Measurements from ENCODE around the gene ABCC3.
A peak's percentile ranks its signal among the peaks of the same experiment; 100 is the strongest.
"Not testable (repeated sequence)": the region's sequence is repeated elsewhere in the genome, so short reads cannot be mapped to it uniquely, and the experiment has no call there.

Gene ABCC3

DNA sequence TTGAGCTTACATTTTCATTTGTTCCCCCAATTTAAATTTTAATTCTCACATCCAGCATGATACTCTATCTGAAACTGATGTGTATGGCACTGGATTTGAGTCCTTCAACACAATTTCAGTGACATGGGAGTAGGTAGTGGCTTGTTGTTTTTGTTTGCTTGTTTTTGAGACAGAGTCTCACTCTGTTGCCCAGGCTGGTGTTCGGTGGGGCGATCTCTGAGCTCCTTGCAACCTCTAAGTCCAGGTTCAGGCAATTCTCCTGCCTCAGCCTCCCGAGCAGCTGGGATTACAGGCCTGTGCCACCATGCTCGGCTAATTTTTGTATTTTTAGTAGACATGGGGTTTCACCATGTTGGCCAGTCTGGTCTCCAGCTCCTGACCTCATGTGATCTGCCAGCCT lies 74.4 kb downstream of the ABCC3 start:
- DNase-seq = not testable (repeated sequence)

DNA sequence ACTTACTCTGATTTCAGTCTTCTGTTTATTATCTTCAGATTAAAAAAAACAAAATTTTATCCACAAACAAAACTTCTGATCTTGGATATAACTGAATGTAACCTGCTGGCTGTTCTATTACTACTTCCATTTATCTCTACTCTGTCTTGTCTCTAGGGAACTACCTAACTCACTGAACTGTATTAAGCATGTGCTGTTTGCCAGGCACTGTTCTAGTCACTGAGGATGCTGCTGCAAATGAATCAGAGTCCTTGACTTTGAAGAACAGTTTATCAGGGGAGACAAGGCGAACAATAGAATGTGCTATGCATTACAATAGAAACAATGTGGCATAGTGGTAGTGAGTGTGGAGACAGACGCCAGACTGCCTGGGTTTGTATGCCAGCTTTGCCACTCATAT lies 75.3 kb downstream of the ABCC3 start:
- DNase-seq = no peak

DNA sequence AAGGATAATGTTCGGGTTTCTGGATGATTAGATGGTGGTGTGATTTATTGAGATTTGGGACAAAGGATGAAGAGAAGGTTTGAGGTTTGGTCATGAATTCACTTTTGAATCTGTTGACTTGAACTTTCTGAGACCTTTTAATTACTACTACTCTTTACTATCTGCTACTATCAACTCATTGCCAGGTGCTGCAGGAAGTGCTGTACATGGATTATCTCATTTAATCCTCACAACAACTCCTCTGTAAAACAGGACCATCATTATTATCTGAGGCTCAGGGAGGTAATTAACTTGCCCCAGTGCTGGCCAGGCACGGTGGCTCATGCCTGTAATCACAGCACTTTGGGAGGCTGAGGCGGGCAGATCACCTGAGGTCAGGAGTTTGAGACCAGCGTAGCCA lies 76.0 kb downstream of the ABCC3 start:
- no peak for DNase-seq

DNA sequence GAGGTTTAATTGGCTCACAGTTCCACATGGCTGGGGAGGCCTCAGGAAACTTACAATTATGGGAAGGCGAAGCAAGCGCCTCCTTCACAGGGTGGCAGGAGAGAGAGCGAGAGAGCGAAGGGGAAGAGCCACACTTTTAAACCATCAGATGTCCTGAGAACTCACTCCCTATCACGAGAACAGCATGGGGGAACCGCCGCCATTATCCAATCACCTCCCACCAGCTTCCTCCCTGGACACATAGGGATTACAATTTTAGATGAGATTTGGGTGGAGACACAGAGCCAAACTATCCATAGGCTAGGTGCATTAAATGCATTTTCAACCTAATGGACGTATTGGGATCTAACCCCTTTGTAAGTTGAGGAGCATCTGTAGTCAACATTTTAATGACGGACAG lies 78.0 kb downstream of the ABCC3 start:
- DNase-seq = no peak

DNA sequence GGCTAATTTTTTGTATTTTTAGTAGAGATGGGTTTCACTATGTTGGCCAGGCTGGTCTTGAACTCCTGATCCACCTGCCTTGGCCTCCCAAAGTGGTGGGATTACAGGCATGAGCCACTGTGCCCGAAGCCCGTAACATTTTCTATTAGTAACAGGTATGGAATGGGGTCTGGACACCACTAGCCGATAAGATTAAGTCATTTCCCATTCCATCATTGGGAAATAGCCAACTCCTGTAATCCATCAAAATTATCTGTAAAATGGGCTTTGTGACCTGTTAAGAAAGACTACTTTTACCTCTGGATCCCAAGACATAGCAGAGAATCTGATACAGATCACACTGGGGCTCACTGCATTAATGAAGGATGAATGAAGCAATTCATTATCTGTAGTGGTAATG lies 80.8 kb downstream of the ABCC3 start:
- DNase-seq = no peak

DNA sequence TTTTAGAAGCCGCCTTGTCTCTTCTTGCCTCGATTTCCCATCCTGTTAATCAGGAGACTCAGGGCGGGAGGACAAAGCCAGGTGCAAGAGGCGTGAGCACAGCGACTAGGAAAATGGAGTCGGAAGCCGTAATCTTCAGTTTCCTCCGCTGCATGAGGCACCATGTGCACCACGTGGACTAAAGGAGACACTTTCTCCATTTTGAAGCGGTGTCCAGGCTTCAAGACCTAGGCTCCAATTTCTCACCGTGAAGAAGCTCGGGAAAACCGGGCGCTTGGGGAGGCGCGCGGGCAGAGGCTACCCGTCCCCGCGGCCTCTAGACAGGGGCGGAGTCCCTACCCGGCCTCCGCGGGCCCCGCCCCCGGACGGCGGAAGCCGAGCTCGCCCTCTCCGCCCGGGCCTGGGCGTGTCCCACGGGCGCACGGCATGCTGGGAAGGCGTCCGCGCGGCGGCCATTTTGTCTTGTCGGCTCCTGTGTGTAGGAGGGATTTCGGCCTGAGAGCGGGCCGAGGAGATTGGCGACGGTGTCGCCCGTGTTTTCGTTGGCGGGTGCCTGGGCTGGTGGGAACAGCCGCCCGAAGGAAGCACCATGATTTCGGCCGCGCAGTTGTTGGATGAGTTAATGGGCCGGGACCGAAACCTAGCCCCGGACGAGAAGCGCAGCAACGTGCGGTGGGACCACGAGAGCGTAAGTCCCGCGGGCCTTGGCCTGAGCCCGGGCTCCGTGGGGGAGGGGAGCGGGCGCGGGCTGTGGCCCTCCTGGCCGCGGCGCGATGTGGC lies 84.7 kb downstream of the ABCC3 start, which contains the start of gene LUC7L3:
Gene LUC7L3 (plus strand): TSS at position 460 of the 780 bp plus-strand sequence. CDS start 130 bp downstream, at position 590.
- DNase-seq = peak; percentile 95 to 97 (median 97)

DNA sequence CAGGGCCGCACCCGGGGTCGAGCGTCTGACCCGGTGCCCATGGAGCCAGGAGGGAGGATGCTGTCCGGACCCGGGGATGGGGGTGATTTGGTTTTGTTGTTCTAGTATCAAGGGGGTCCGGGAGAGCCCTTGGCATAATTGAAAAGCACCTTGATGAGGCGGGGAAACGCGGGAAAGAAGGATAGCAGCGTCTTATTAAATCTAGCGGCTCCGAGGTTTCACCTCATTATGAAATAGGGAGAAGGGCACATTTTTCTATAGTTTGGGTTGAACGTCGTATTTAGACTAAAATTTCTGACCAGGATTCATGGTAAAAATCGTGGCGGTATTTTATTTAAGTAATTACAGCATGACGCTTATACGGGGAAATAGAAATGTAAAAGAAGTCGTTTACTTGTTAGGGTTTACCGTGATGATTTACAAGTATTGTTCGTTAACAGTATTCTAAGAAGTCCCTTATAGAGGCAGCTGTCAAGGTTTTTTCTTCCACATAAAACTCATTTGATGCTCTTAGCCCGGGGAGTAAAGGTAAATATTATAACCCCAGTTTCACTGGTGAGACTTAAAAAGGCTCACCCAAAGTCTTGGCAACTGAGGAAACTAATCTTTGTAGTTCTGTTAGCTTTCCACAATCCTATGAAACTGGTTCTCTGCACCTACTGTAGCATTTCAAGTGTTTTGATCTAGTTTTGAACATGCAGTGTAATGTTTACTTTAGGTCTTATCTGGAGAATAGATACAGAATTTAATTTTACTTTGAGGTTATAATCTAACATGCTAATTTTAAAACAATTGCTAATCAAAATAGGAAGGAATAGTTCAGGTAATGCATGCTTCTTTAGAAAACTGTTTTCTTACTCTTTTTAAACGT lies 85.5 kb downstream of the ABCC3 start:
- peak in 1 of 3 experiments; percentile 85 for DNase-seq

DNA sequence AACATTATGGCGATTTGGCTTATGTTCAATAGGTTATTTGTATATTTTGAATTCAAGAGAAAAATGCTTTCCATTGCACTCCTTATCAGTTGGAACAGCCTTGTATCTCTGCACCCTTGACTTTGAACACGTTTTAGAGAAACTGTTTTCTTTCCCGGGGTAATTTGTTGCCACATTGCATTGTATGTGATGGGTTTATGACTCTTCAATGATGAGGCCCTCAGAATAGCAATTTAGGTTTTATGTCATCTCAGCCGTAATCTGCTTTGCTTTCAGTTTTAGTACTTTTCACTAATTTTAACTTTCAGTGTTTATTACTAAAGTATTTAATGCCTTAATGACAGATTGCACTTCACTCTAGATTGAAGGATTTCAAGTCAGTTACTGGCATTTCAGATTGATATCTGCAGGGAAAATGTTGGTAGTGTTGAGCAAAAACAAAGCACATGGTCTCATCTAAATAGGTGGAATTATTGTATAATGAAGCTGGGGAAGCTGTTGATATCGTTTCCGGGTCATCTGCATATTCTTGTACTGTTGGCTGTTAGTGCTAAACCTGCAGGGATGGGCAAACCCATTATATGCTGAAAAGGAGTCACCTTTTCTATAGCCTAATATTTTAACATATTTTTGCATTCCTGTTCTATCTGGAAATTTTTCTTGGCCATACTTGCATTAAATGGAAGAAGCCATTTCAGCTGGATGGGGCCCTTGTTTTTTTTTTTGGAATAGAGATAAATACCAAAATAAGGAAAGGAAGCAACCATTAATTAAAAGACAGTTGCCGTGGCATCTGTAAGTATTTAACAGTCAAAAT lies 86.7 kb downstream of the ABCC3 start:
- peak in 1 of 3 experiments; percentile 30 for DNase-seq

DNA sequence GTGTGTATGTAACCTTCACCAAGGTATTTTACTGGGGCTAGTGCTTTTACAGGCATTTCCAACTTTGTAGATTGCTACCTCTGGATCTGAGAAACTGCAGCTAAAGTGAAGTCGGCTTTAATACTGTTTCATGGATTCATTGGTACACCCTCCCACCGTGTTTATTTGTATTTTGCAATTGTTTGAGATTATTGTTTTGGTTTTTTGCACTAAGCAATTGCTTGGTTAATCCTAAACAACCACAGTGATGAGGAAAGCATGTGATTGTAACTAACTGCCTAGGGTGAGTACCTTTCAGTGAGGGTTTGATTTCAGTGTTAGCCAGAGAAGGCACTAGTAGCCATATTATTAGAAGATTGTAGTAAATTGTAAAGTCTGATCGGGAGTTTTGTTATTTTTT lies 88.1 kb downstream of the ABCC3 start:
- no peak for DNase-seq

DNA sequence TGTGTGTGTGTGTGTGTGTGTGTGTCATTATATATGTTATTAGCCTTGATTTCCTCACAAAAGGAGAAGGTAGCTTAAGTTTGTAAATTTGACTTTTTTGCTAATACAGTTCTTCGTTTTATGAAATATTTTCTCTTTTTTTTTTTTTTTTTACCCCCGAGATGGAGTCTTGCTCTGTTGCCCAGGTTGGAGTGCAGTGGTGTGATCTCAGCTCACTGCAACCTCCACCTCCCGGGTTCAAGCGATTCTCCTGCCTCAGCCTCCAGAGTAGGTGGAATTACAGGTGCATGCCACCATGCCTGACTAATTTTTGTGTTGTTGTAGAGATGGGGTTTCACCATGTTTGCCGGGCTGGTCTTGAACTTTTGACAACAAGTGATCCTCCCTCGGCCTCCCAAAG lies 89.9 kb downstream of the ABCC3 start:
- DNase-seq = not testable (repeated sequence)

DNA sequence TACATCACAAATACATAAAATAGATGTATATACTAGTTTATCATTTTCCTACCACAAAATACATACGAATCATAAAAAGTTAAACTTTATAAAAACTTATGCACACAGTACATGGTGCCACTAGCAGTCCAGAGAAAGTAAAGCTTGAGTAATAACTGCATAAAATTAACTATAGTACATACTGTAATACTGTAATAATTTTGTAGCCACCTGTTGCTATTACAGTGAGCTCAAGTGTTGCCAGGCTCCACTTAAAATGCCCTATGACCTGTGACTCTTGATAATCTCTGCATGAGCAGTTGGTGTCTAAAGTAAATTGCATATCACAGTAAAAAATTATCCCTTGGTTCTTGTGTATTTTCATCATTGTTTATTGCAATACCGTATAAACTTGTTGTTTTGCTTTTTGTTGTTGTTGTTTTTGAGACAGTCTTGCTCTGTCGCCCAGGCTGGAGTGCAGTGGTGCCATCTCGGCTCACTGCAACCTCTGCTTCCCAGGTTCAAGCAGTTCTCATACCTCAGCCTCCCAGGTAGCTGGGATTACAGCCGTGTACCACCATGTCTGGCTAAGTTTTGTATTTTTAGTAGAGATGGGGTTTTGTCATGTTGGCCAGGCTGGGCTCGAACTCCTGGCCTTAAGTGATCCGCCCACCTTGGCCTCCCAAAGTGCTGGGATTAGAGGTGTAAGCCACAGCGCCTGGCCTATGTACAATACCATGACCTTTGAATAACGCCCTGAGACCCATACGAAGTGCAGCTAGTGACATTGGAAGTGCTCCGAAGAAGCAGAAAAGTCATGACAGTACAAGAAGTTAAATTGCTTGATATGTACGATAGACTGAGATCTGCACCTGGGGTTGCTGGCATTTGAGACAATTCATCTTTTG lies 91.3 kb downstream of the ABCC3 start:
- no peak for DNase-seq

DNA sequence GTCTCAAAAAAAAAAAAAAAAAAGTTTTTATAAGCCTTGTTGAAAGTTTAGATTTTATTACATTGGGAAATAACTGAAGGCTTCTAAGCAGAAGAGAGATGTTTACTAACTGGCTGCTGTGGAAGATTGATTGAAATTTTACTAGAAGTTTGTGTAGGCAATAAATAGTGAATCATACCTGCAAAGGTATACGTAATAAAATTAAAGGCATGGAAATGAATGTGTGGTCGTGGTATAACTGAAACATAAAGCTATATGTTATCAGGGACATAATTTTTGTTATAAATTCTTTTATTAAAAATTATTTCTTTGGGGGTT lies 93.4 kb downstream of the ABCC3 start:
- no peak for DNase-seq

DNA sequence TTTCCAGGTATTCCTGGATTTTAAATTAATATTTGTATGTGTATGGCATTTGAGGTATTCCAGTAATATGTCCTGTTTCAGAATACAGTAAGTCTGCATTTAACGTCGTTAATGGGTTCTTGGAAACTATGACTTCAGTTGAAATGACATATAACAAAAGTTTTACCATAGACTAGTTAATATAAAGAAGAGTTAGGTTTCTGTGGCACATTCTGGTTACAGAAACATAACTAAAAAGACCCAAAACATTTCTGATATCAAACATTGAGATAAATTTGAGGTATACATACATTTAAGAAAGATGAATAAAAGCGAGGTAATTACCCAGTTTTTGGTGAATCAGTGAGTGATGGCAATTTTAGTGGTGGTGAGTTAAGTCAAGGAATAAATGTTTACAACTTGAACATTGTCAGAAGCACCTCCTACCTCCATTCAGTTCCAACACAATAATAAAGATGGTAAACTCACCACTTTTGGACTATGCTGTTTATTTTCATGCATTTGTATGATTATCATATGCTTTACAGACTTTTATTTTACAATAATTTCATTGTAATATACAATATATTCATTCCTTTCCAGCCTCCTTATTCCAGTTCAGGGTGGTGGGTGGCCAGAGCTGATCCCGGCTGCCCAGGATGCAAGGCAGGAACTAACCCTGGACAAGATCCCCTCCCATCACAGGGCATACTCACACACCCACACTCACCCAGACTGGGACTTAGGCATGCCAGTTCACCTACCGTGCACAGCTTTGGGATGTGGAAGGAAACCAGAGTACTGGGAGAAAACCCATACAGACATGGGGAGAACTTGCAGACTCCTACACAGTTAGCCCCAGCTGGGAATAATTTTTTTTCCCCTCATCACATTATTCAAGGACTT lies 94.4 kb downstream of the ABCC3 start:
- no peak for DNase-seq

DNA sequence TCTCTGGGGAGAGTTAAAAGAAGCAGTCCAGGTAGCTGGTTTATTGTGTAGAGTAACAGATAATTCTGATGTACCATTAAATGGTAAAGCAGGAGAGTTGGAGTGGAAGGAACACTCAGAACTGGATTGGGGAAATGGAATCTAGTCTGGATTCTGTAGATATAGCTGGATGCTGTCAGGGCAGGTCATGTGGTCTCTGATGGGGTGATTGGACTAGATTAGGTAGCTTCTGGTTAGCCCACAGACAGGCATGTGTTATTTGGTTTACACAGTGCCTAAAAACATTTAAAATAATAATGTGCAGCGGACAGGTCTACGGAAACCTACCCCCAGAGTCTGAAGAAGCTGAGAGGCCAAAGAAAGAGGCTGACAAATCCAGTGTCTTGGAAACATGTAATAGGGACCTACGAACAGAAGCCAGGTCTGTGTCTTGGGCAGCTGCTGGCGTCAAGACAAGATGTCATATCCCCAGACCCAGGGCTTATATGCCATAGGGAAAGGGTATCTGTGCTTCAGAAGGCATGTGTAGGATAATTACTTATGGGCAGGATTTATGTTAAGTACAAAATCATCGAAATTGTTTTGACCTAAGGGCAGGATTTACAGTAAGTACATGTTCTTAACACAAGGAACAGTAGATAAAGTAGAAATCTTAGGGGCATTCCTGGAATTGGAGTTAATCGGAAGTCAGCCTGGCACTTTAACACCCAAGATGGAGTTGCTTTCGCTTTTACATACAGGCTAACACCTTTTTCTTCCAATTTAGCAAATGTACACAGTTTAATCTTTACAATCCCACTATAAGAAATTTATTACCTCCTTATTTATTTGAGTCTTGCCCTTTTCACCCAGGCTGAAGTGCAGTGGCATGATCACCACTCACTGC lies 97.1 kb downstream of the ABCC3 start:
- DNase-seq = no peak

DNA sequence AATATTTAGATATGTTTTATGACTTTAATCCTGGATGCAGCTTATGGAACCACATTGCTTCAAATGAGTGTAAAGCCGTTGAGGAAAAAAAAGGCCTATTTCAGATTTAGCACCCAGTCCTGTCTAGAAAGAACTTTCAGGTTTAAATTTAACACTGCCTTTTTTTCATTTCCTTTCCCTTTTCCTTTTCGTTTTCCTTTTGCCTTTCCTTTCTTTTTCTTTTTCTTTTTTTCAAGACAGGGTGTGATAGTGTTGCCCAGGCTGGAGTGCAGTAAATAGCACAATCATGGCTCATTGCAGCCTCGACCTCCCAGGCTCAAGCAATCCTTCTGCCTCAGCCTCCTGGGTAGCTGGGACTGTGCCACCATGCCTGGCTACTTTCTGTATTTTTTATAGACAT lies 100.6 kb downstream of the ABCC3 start:
- DNase-seq = no peak

DNA sequence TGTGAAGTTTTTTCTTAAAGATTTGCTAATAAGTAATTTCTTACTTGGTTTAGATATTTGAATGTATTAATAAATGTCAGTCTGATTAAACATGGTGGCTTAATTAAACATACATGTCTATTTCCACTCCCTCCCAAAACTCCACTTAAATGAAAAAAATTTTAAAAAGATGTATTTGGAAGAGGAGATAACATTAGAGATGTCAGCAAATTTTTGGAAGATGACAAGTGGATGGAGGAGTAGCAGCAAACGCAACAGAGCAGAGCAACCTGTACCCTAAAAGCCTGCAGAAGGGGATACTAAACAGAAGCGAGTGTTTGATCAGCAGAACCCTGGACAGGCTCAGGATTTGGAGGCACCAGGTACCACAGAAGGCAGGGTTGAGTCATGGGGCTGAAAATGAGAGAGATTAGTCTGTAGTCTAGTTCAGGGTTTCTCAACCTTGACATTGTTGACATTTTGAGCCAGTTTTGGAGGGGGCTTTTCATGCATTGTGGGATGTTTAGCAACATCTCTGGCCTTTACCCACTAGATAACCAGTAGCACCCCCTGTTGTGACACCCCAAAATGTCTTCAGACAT lies 102.5 kb downstream of the ABCC3 start:
- no peak for DNase-seq

DNA sequence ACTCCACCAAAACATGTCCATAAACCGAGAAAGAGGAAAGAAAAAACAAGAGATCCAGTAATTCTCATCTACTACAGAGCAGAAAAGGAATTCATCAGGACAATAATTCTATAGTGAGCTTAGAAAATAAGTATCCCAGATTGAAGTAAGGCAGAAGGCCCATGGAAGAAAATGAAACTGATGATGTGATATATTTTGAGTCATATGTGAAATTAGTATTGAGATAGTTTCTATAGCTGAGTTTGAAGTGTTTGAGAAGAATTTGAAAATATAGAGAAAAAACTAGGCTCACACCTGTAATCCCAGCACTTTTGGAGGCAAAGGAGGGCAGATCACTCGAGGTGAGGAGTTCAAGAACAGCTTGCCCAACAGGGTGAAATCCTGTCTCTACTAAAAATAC lies 104.4 kb downstream of the ABCC3 start:
- DNase-seq = no peak

Measured in NCI-H1417 (cell line).